Measurements from ENCODE around the gene KCNG4. TPM values are rescaled to one million over a fixed set of nuclear protein-coding genes. Genes with fewer than 3 reads are reported as not detected.

The KCNG4 gene
- total RNA-seq, 1 experiment from 2014 or later, result not detected

DNA sequence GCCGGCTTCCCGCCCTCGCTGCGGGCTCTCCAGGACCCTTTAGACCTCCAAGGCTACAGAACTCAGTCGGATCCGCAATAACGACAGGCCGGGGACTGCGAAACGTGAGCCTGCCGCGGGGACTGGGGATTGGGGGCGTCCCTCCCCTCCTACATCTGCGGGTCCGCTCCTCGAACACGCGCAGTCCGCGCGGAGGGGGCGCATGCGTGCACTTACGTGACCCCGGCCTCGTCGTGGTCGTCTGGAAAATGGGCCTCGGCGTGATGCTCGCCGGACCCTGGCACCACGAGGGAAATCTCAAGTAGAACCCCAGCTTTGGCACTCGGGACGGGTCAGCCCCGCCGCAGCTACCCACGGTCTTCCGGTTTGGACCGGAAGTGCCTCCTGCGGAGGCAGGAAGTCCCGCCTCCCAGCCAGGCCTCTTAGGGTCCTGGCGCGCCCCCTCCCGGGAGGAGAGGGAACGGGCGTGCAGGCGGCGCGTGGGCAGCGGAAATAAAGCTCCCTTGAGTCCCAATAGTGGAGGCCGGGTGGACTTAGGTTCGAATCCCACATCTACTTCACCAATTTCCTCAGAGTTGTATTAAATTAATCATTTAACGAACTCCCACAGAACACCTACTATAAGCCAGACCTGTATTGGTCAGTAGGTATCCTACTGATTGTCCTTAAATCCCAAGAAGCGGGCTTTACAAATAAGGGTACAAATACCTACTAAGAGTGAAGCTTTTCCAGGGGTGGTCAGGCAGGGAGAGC is 53.0 kb downstream of the KCNG4 start, which contains the start of gene TAF1C:
TSS of gene TAF1C (minus strand) at position 373 of the 753 bp plus-strand sequence. CDS start 2,069 bp downstream, outside the sequence.
- intact Hi-C loops (cut with micrococcal nuclease), result loop anchor here (1.0 to 10.0 kb wide), 4 partner anchors 42 to 298 kb away; partner anchors contain the start of genes DNAAF1 and HSDL1
- Histone ChIP-seq H3K9me2 (ENCODE audit: insufficient read depth) (no peaks in the 10 kb centered on the region), H4K20me1 (ENCODE audit: insufficient read depth) (no peaks in the 10 kb centered on the region), H3K79me2 (ENCODE audit: insufficient read depth, low read length) (peaks cover 46% of the 10 kb centered on the region), H3K4me2 (ENCODE audit: low read length) (peak within 1 kb of the TSS; percentile 83), H3K9ac (ENCODE audit: low read length) (peak within 1 kb of the TSS; percentile 87), H3K36me3 (ENCODE audit: control insufficient read depth in 1 of 2, insufficient read depth in 2 of 2, low read length in 2 of 2) (peaks cover 14 to 33% of the 10 kb centered on the region in 2 experiments; a peak in 3 of 4 replicates), H3K27me3 (ENCODE audit: insufficient read depth, low read length) (no peaks in the 10 kb centered on the region), H3K4me3 (replicated peaks in 1 of 2; ENCODE audit: low read depth in 1 of 2, low read length in 2 of 2) (peak within 1 kb of the TSS; percentile 87 to 100), H3K9me3 (ENCODE audit: control insufficient read depth in 1 of 2, insufficient read depth in 1 of 2, low read depth in 1 of 2, low read length in 2 of 2) (no peaks in the 10 kb centered on the region), H2AFZ (ENCODE audit: low read depth, low read length, poor library complexity, severe bottlenecking) (peak within 1 kb of the TSS; percentile 99), H3K27ac (ENCODE audit: low read depth, low read length) (peak within 1 kb of the TSS; percentile 49), H3K4me1 (ENCODE audit: control insufficient read depth in 1 of 2, insufficient read depth in 2 of 2, low read length in 2 of 2) (peaks cover 9 to 14% of the 10 kb centered on the region in 2 experiments; a peak in 3 of 4 replicates)
- DNase-seq (ENCODE audit: low read depth, low spot score) (peak; percentile 97), ATAC-seq (peak; percentile 86)
- TSS peak; percentile 68 for BruUV-seq (replicated peaks)
- POLR2A ChIA-PET, result interaction anchor here (0.8 to 1.6 kb wide), 5 partner anchors 9 to 118 kb away, joined by 3 to 6 read pairs (median 4); partner anchors contain the start of gene MBTPS1
- CTCF ChIA-PET, result interaction anchor here (0.6 to 1.8 kb wide), 45 partner anchors 9 to 782 kb away, joined by 3 to 23 read pairs (median 4); partner anchors contain the start of genes DNAAF1, HSDL1 and MBTPS1
- RAD21 ChIA-PET (ENCODE audit: low non-redundant PET in 1 of 2, low total read pairs in 2 of 2, uncharacterized antibody in 2 of 2, unreplicated experiment in 2 of 2), result interaction anchor here (0.6 to 1.2 kb wide), 8 partner anchors 41 to 104 kb away, joined by 3 to 5 read pairs (median 4); partner anchors contain the start of gene MBTPS1 (in 2 of the 2)
- TF ChIP-seq SRF (IDR thresholded peaks at IDR 0.05; ENCODE audit: low read depth) (no peak), POLR2AphosphoS5 (IDR thresholded peaks at IDR 0.05; ENCODE audit: low read depth, low read length) (peak; percentile 98), ZFX (IDR thresholded peaks at IDR 0.05) (no peak), EZH2 (IDR thresholded peaks at IDR 0.05) (no peak), ELF1 (IDR thresholded peaks at IDR 0.05; ENCODE audit: borderline replicate concordance, low read depth) (no peak; the same call in 1 of the 2 replicates), TCF7L2 (IDR thresholded peaks at IDR 0.05; ENCODE audit: borderline replicate concordance, extremely low read depth, insufficient read depth, insufficient read length) (no peak), POLR2A (IDR thresholded peaks at IDR 0.05; ENCODE audit: borderline replicate concordance, extremely low read depth, insufficient read depth, insufficient read length) (peak; percentile 67), SP1 (IDR thresholded peaks at IDR 0.05; ENCODE audit: low read depth) (no peak), EGR1 (IDR thresholded peaks at IDR 0.05; ENCODE audit: low read depth) (peak; percentile 98), FOSL1 (IDR thresholded peaks at IDR 0.05; ENCODE audit: low read depth) (no peak), CBX3 (IDR thresholded peaks at IDR 0.05; ENCODE audit: low read depth) (no peak; the same call in 1 of the 2 replicates), EZH2phosphoT487 (IDR thresholded peaks at IDR 0.05; ENCODE audit: borderline replicate concordance) (no peak), JUND (IDR thresholded peaks at IDR 0.05) (no peak), ZNF274 (IDR thresholded peaks at IDR 0.05; ENCODE audit: low read depth, low read length) (no peak)
- TF ChIP-seq, protein P1, sequence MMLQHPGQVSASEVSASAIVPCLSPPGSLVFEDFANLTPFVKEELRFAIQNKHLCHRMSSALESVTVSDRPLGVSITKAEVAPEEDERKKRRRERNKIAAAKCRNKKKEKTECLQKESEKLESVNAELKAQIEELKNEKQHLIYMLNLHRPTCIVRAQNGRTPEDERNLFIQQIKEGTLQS (IDR thresholded peaks at IDR 0.05), result no peak
- TF ChIP-seq, protein P2, sequence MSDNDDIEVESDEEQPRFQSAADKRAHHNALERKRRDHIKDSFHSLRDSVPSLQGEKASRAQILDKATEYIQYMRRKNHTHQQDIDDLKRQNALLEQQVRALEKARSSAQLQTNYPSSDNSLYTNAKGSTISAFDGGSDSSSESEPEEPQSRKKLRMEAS (IDR thresholded peaks at IDR 0.05), result peak; percentile 93
- TF ChIP-seq, protein P3, sequence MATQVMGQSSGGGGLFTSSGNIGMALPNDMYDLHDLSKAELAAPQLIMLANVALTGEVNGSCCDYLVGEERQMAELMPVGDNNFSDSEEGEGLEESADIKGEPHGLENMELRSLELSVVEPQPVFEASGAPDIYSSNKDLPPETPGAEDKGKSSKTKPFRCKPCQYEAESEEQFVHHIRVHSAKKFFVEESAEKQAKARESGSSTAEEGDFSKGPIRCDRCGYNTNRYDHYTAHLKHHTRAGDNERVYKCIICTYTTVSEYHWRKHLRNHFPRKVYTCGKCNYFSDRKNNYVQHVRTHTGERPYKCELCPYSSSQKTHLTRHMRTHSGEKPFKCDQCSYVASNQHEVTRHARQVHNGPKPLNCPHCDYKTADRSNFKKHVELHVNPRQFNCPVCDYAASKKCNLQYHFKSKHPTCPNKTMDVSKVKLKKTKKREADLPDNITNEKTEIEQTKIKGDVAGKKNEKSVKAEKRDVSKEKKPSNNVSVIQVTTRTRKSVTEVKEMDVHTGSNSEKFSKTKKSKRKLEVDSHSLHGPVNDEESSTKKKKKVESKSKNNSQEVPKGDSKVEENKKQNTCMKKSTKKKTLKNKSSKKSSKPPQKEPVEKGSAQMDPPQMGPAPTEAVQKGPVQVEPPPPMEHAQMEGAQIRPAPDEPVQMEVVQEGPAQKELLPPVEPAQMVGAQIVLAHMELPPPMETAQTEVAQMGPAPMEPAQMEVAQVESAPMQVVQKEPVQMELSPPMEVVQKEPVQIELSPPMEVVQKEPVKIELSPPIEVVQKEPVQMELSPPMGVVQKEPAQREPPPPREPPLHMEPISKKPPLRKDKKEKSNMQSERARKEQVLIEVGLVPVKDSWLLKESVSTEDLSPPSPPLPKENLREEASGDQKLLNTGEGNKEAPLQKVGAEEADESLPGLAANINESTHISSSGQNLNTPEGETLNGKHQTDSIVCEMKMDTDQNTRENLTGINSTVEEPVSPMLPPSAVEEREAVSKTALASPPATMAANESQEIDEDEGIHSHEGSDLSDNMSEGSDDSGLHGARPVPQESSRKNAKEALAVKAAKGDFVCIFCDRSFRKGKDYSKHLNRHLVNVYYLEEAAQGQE (IDR thresholded peaks at IDR 0.05; ENCODE audit: low read depth), result no peak
- TF ChIP-seq, protein P4, sequence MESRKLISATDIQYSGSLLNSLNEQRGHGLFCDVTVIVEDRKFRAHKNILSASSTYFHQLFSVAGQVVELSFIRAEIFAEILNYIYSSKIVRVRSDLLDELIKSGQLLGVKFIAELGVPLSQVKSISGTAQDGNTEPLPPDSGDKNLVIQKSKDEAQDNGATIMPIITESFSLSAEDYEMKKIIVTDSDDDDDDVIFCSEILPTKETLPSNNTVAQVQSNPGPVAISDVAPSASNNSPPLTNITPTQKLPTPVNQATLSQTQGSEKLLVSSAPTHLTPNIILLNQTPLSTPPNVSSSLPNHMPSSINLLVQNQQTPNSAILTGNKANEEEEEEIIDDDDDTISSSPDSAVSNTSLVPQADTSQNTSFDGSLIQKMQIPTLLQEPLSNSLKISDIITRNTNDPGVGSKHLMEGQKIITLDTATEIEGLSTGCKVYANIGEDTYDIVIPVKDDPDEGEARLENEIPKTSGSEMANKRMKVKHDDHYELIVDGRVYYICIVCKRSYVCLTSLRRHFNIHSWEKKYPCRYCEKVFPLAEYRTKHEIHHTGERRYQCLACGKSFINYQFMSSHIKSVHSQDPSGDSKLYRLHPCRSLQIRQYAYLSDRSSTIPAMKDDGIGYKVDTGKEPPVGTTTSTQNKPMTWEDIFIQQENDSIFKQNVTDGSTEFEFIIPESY (IDR thresholded peaks at IDR 0.05; ENCODE audit: extremely low read depth, insufficient replicate concordance, low read length), result no peak

Measured in HCT116 (cell line).